Endodermal cell (in vitro differentiated cells): Measurements from ENCODE around the gene MAPK8IP3. TPM values are rescaled to one million over a fixed set of nuclear protein-coding genes. Genes with fewer than 3 reads are reported as not detected.

Experiments
- DNase-seq: peaks from one replicate; pipeline ENCODE4 v3.0.0-alpha.2; 2017
- H3K27ac ChIP-seq: 2 replicates; pipeline ENCODE4 v1.5.1; 2013; ENCODE audit warnings: mild to moderate bottlenecking, low read depth, low read length, moderate library complexity
- H3K27me3 ChIP-seq: 2 replicates; pipeline ENCODE4 v1.6.1; 2013; ENCODE audit warnings: mild to moderate bottlenecking, low read length, moderate library complexity; ENCODE audit not compliant: insufficient read depth, control insufficient read depth, poor library complexity, severe bottlenecking
- H3K36me3 ChIP-seq: 2 replicates; pipeline ENCODE4 v1.7.0; 2013; ENCODE audit warnings: mild to moderate bottlenecking, low read length, moderate library complexity; ENCODE audit not compliant: control insufficient read depth, insufficient read depth
- H3K4me1 ChIP-seq: one replicate; pipeline ENCODE4 v1.7.0; 2013; ENCODE audit warnings: low read length; ENCODE audit not compliant: control insufficient read depth, insufficient read depth
- H3K4me3 ChIP-seq: 2 replicates; pipeline ENCODE4 v1.5.1; 2013; ENCODE audit warnings: mild to moderate bottlenecking, low read length, moderate library complexity
- H3K9ac ChIP-seq: 2 replicates; pipeline ENCODE4 v1.6.1; 2013; ENCODE audit warnings: mild to moderate bottlenecking, low read length, moderate library complexity; ENCODE audit not compliant: poor library complexity, severe bottlenecking; ENCODE audit errors: extremely low read depth
- H3K9me3 ChIP-seq: 2 replicates; pipeline ENCODE4 v1.6.1; 2013; ENCODE audit warnings: mild to moderate bottlenecking, low read length, moderate library complexity; ENCODE audit not compliant: control insufficient read depth
- H3K27ac Mint-ChIP-seq: 2 replicates; pipeline ENCODE4 v1.8.0; 2020; ENCODE audit warnings: mixed read lengths
- H3K27me3 Mint-ChIP-seq: 2 replicates; pipeline ENCODE4 v1.8.0; 2021; ENCODE audit warnings: mild to moderate bottlenecking, mixed read lengths; ENCODE audit not compliant: insufficient read depth
- H3K36me3 Mint-ChIP-seq: 2 replicates; pipeline ENCODE4 v1.8.0; 2020; ENCODE audit warnings: low read depth, mixed read lengths
- H3K4me1 Mint-ChIP-seq: 2 replicates; pipeline ENCODE4 v1.8.0; 2020; ENCODE audit warnings: mixed read lengths
- H3K4me3 Mint-ChIP-seq: 2 replicates; pipeline ENCODE4 v1.8.0; 2020; ENCODE audit warnings: mild to moderate bottlenecking, moderate library complexity, mixed read lengths
- H3K9me3 Mint-ChIP-seq: 2 replicates; pipeline ENCODE4 v1.8.0; 2020; ENCODE audit warnings: mild to moderate bottlenecking, mixed read lengths
- WGBS, 2 experiments: methylation state at CpG; one replicate each; pipeline versions ENCODE4 v1.1.5 to v1.1.7; 2013; ENCODE audit warnings: missing lambda C conversion rate in 2 of 2, mixed read lengths in 1 of 2; ENCODE audit not compliant: insufficient coverage in 1 of 2, insufficient read length in 1 of 2; 5-methylcytosine and 5-hydroxymethylcytosine counted together
- total RNA-seq, 2 donors: library from RNA; stranded (reverse); fragmentation: NEBNext Ultra II Directional in 1 of 2; extraction: Animal tissue kit (Norgen Biotek cat#: 25700) in 1 of 2; gene quantifications; 2 replicates in 1 of 2; 3 replicates in 1 of 2; pipeline ENCODE4 v1.2.1, GENCODE V29; 2021
- TF ChIP-seq, protein P1 (sequence below): fragments of 200-600 bp; sonication (generic); conservative IDR thresholded peaks from 2 replicates; pipeline ENCODE4 v1.5.0; 2021; ENCODE audit warnings: antibody characterized with exemption, mild to moderate bottlenecking

MAPK8IP3 gene
- total RNA-seq, 2 donors from 2014 or later, result 76.0 to 84.0 TPM

DNA sequence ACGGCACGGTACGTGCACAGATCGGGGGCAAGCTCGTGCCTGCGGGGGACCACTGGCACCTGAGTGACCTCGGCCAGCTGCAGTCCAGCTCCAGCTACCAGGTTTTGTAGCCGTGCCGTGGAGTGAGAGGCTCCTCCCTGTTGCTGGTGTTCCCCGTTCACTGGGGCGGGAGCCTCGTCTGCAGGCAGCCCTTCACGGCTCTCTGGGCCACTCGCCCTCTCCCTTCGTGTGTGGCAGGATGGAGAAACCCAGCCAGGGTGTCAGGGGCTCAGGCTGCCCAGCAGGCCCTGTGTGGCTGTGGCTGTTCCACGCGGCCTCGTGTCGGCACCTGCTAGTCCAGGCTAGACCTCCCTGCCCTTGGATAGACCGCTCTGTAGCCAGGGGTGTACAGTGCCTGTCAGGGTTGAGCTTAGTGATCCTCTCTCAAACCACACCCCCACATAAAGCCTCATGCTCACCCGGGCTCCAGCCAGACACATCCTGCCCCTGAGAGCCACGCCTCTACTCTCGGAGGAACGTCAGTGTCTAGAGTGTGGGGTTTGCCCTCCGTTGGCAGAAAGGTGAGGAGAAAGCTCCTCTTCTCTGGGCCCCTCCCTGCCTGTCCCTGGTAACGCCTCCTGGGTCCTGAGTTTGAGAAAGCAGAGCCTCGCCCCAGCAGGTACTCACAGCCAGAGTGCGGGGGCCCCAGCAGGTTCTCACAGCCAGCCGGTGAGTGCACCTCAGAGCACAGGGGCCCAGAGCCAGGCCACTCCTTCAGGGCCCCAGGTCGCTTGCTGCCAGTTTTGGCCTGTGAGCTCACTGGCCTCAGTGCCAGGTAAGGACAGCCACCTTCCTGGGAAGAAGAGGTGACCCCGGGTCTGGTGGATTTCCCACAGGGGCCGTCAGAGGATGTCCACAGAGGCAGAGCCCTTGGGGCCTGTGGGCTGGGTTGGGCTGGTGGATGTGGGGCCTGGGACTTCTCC is 37.7 kb downstream of the MAPK8IP3 start:
- Histone ChIP-seq H3K27me3 (no peaks in the 10 kb centered on the region), H3K27ac (no peak overlapping the region), H3K4me3 (no peak overlapping the region), H3K36me3 (peaks cover 14% of the 10 kb centered on the region), H3K4me1 (no peaks in the 10 kb centered on the region), H3K9ac (no peak overlapping the region), H3K9me3 (peaks cover 12% of the 10 kb centered on the region)
- 92 to 98% methylated on average over 19 to 32 of the region's 32 CpGs for WGBS, 2 experiments
- TF ChIP-seq, protein P1, sequence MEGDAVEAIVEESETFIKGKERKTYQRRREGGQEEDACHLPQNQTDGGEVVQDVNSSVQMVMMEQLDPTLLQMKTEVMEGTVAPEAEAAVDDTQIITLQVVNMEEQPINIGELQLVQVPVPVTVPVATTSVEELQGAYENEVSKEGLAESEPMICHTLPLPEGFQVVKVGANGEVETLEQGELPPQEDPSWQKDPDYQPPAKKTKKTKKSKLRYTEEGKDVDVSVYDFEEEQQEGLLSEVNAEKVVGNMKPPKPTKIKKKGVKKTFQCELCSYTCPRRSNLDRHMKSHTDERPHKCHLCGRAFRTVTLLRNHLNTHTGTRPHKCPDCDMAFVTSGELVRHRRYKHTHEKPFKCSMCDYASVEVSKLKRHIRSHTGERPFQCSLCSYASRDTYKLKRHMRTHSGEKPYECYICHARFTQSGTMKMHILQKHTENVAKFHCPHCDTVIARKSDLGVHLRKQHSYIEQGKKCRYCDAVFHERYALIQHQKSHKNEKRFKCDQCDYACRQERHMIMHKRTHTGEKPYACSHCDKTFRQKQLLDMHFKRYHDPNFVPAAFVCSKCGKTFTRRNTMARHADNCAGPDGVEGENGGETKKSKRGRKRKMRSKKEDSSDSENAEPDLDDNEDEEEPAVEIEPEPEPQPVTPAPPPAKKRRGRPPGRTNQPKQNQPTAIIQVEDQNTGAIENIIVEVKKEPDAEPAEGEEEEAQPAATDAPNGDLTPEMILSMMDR, result no peak
- Mint-ChIP-seq H3K9me3 (peaks cover 1% of the 10 kb centered on the region), H3K36me3 (peaks cover 20% of the 10 kb centered on the region), H3K27me3 (no peaks in the 10 kb centered on the region), H3K4me3 (no peak overlapping the region), H3K4me1 (no peaks in the 10 kb centered on the region), H3K27ac (no peak overlapping the region)
- DNase-seq, result no peak

DNA sequence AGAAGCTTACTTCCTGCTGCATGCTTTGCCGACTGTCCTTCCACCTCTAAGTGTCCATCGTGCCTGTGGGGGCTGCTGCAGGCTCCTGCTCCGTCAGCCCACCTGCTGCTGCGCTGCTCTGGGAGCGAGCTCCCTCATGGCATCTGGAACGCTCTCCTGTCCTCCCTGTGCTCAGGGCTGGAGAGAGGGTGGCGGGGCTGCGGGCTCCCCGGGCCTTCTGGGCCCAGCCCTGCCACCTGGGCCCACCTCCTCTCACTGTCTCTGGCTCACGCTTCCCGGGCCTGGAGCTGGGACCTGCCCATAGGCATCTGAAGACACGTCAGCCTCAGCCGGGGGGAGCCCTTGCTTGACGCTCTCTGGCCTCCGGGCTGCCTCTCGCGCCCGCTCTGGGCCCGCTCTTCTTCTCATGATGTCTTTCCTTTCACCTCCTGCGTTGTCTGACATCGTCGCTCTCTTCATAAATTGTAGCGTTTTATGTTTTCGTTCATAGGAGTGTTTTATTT is 38.4 kb downstream of the MAPK8IP3 start:
- 92 to 95% methylated on average over 13 to 22 of the region's 24 CpGs for WGBS, 2 experiments
- TF ChIP-seq, protein P1, result no peak
- Mint-ChIP-seq H3K36me3 (peaks cover 28% of the 10 kb centered on the region), H3K4me1 (no peaks in the 10 kb centered on the region), H3K27me3 (no peaks in the 10 kb centered on the region), H3K27ac (no peak overlapping the region), H3K9me3 (peaks cover 1% of the 10 kb centered on the region), H3K4me3 (no peak overlapping the region)
- Histone ChIP-seq H3K27ac (no peak overlapping the region), H3K27me3 (no peaks in the 10 kb centered on the region), H3K9me3 (peaks cover 4% of the 10 kb centered on the region), H3K4me1 (no peaks in the 10 kb centered on the region), H3K4me3 (no peak overlapping the region), H3K36me3 (peaks cover 21% of the 10 kb centered on the region), H3K9ac (no peak overlapping the region)
- DNase-seq, result no peak

GRCh38 chr16:1745181-1745899 is 39.3 kb downstream of the MAPK8IP3 start:
- Mint-ChIP-seq H3K36me3 (peaks cover 33% of the 10 kb centered on the region), H3K27ac (peak overlapping the region; percentile 77), H3K9me3 (peaks cover 1% of the 10 kb centered on the region), H3K4me1 (no peaks in the 10 kb centered on the region), H3K4me3 (no peak overlapping the region), H3K27me3 (no peaks in the 10 kb centered on the region)
- Histone ChIP-seq H3K9me3 (no peaks in the 10 kb centered on the region), H3K4me3 (no peak overlapping the region), H3K9ac (no peak overlapping the region), H3K27me3 (no peaks in the 10 kb centered on the region), H3K36me3 (peaks cover 24% of the 10 kb centered on the region), H3K4me1 (no peaks in the 10 kb centered on the region), H3K27ac (peak overlapping the region; percentile 73)
- no peak for DNase-seq
- TF ChIP-seq, protein P1, result no peak
- WGBS, 2 experiments, result 97% methylated on average over 24 to 25 of the region's 25 CpGs
